HG02642 (cell line): ENCODE results near the gene KAT6B.
"Not testable (repeated sequence)": the region's sequence is repeated elsewhere in the genome, so short reads cannot be mapped to it uniquely, and the experiment has no call there.

Experiments used
- ATAC-seq: cut with Tn5 transposase; IDR thresholded peaks from one replicate; pipeline ENCODE4 v1.9.1; 2021; ENCODE audit warnings: mild to moderate bottlenecking; ENCODE audit not compliant: unreplicated experiment, poor library complexity

Gene KAT6B

DNA sequence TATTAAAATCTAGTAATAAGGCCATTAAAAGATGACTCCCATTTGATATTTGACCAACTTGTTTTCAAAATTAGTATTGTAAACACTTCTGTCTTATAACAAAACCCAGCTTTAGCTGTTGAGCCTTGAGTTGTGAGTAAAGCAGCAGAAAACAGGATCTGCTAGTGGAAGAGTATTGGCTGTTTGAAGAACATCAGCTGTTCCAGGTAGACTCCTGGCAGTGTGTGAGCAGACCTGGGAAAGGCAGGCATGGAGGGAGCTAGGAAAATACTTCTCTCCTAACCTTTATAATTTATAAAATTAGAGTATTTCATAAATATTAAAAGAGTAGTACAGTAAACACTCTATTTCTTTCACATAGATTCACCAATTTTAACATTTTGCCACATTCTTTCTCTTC, 29.0 kb downstream of the KAT6B start:
- no peak for ATAC-seq

DNA sequence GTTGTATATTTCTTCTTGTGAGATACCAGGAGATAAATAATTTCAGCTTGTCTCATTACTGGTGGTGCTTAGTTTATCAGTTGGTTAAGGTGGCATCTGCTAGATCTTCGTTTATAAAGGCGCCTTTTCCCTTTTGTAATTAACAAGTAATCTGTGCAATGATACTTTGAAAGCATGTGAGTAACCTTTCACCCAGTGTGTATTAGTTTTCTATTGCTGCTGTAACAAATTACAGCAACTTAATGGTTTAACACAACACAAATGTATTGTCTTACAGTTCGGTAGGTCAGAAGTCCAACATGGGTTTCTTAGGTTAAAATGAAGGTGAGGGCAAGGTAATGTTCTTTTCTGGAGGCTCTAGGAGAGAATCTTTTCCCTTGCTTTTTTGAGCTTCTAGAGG, 30.5 kb downstream of the KAT6B start:
- ATAC-seq = no peak

DNA sequence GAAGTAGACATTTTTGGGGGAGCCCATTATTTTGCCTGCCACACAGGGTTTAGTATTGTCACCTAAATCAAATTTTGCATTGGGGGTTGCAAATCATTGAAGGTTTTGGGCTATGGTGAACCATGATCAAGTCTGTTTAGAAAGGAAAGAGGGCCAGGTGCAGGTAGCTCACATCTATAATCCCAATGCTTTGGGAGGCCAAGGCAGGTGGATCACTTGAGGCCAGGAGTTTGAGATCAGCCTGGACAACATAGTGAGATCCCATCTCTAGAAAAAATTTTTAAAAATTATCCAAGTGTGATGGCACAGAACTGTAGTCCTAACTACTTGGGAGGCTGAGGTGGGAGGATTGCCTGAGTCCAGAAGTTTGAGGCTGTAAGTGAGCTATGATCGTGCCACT, 31.2 kb downstream of the KAT6B start:
- no peak for ATAC-seq

DNA sequence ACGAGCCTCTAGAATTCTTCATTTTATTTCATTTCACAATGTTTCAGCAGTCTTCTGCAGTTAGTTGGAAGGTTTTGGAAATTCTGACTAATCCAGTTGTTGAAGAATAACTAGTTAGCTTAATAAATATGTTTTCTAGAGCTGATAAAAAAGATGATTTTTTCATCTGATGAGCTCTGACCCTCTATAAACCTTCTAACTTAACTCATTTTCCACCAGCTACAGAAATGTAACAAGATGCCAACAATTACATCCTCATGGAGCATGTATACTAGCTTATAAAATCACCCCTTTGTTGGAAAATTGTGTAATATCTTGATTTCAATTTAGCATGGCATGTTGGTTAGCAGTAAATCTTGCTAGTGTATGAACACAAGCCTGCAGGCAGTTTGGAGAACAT, 33.1 kb downstream of the KAT6B start:
- ATAC-seq = no peak

DNA sequence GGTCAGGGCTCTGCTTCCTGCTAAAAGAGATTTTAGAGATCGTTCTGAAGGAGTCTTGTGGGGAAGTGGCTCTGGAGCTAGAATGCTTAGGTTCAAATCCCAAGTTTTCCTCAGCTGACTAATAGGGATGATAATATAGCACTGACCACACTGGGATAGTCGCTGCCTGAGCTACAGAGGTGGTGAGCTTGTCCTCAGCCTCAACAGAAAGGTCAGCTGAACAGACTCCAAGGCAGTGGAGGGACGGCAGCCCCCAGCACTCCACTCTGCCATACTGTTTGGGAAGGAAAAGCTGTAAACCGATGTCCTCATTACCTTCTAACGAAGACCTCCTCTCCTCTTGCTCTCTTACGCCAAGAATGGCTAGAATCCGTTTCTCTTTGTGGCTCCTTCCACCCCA, 36.2 kb downstream of the KAT6B start:
- ATAC-seq = no peak

DNA sequence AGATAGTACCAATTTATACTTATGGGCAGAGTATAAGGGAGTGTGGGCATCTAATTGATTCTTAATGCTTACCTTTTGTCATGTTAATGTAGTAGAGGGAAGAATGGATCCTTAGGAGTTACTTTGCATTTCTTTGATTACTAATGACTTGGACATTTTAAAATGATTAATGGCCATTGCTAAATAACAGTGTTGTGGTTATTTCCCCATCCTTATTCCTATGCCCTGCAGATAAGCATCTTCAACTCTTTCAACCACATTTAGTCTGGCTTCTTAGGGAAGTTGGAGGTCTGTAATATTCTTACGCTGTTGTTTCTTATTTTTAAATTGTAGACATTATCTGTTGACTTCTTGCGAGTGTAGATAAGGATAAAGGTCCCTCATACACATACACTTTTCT, 37.2 kb downstream of the KAT6B start:
- ATAC-seq = no peak

DNA sequence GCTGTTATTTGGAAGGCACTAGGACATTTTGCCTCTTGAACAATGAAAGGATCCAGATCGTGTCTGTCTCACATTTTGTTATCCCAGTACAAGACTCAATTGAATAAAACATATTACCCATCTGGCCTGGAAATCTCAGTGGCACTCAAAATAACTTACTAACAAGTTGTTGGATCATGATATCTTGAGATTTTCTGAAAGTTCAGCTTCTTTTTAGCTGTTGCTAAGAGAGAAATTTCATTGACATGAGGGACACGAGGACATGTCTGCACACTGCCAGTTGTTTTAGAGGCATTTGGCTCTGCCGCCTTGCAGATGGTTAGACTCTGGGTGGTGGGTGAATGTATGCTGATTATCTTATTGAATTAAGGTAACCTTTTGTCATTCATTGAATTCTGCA, 41.0 kb downstream of the KAT6B start:
- ATAC-seq = no peak

DNA sequence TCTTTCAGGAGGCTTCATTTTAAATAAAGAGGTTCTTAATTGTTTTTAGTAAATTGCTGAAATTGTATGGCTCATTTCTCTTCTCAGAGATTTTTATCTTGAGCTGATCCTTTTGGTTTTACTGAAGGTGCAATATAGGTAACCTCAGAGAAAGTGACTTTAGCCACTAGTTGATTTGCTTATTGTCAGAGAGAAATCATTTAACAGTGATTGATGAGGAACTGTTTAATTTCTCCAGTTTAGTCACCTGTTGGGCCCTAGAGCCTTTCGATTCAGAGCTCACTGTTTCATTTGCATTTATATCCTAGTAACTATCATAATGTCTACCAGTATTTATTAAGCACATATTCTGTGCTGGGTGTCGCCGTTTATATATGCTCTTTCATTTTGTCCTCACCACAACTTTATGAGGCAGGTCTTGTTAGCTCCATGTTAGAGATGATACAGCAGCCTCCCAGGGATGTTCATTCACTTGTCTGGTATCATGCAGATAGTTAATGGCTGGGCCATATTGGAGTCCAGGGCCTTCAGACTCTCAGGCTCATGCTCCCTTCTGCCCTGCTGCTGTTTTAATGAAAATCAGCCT, 42.1 kb downstream of the KAT6B start:
- ATAC-seq = no peak

DNA sequence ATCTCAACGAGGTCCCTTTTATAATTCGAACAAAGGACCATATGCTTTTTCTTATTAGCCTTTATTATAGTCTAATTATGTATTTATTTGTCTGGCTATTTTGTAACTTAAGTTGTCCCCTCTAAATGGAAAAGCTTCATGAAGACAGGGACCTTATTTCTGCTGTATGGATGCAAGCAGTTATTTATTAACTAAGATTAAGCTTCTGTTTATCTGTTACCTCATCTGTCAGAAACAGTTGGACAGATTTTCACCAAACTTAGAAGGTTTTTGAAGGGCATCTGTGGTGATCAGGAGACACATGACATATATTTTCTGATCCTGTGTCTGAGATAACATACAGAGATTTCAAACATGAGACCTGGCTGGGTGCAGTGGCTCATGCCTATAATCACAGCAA, 43.2 kb downstream of the KAT6B start:
- ATAC-seq = no peak

DNA sequence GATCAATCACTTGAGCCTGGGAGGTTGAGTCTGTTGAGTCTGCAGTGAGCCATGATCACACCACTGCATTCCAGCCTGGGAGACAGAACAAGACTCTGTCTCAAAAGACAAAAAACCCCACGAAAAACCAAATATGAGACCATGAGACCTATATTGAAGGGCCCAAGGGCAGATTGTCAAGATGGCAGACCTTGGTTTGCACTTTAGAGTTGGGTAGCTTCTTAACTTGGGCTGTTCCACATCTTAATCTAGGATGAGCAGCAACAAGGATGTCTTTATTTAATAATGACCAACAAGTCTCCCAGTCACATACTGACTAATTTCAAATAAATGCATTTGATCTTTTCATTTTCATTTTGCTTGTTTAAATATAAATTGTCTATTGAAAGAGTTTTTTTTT, 43.8 kb downstream of the KAT6B start:
- no peak for ATAC-seq

DNA sequence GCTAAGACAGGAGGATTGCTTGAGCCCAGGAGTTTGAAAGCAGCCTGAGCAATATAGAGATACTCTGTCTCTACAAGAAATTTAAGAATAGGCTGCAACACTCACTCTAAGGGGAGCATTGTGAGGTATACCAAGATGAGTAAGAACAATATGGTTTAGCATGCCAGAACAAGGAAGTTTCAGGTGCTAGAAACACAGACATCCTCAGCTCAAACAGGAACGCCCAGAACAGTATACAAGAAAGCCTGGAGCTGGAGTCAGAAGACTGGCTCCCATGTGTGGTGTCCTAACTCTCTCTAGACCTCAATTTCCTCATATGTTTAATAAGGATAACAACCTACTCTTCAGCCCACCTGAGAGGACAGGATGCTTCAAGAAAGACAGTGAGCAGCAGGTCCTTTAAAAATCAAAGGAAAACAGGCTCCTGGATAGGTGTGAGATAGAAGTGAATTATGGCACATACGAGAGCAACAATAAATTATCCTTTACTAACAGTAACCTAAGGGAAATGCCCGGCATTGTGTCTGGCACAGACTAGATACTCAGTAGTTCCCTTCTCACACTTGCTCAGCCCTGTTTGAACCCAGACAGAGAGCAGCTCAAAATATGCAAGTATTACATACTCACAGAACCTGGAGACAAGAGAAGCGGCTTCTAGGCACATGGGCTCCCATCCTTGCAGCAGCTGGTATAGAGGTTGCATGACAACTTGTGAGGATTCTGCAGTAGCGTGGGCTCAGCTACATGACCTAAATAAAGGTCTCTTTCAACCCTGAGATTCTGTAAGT, 45.4 kb downstream of the KAT6B start:
- ATAC-seq = peak; percentile 86

DNA sequence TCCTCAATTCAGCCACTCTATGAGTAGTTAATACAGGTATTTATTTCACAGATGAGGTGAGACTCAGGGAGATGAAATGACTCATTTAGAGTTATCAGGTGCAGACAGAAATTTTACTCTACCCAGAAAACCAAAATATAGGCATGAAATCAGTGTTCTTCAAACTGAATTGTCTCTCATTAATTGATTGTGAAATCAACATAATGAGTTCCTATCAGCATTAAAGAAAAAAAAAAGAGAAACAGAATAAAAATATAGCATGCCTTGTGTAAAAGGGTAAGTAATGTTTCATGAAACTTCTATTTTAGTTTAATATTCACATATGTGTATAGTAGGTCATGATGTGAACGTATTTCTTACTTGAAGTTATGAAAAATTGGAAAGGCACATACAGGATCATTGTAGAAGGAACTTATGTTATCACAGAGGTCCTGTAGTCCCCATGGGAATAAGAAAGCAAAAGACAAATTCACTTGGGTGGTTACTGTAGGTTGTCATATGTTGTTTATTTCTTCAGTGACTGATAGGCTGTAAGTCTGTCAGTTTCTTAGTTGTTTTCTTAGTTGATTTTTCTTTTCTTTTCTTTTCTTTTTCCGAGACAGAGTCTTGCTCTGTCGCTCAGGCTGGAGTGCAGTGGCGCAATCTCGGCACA, 47.5 kb downstream of the KAT6B start:
- no peak for ATAC-seq

DNA sequence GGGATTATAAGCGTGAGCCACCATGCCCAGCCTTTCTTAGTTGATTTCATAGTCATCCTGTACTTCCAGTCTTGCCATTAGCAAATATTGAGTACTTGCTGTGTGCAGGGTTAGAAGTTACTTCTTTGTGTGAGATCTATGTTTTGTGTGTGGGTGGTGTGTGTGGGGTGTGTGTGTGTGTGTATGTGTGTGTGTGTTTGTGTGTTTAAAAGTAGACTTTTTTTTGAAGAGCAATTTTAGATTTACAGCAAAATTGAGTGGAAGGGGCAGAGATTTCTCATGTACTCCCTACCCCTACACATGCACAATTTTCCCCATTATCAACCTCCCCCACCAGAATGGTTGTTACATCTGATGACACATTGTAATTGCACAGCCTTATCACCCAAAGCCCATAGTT, 48.2 kb downstream of the KAT6B start:
- no peak for ATAC-seq

DNA sequence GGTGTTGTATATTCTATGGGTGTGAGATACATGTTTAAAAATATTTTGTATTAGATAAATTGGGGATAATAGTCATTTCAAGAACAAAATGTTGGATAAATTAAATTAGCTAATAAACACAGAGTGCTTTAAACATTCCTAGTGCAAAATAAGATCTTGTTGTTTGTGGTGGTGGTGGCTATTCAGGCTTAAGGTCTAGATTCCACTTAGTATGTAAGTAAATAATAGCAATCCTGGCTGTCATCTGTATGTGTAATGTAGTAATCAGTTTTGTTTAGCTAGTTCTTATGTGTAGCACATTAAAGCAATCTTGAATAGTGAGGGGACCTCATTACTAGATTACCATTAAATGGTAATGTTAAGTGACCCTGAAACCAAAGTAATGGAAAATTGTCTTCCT, 48.7 kb downstream of the KAT6B start:
- no peak for ATAC-seq

DNA sequence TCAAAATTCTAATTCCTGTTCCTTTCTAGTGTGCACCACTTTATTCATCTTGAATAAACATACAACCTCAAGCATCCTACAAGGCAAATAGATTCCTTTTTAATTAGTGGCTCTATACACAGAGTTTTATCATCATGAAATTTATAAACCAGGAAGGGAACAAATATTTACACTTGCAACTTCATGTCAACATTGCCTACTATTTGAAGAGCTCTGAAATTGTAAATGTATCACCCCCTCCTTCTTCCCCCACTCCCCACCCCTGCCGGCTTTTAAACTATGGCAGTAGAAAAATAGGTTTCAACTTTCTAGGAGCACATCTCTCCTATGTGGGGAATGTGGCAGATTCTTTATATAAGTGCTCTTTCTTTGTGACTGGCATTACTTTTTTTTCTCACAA, 49.6 kb downstream of the KAT6B start:
- no peak for ATAC-seq

DNA sequence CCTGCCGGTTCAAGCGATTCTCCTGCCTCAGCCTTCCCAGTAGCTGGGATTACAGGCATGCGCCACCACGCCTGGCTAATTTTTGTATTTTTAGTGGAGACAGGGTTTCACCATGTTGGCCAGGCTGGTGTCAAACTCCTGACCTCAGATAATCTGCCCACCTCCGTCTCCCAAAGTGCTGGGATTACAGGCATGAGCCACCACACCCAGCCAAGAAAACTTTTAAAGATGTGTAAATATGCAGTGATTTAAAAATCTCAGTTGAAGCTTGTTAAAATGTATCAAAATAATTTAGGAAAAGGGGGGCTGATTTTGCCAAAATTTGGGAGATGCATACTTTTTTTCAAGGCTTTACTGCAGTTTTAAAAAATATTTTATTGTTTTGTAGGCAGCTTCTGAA, 50.7 kb downstream of the KAT6B start:
- ATAC-seq = not testable (repeated sequence)

DNA sequence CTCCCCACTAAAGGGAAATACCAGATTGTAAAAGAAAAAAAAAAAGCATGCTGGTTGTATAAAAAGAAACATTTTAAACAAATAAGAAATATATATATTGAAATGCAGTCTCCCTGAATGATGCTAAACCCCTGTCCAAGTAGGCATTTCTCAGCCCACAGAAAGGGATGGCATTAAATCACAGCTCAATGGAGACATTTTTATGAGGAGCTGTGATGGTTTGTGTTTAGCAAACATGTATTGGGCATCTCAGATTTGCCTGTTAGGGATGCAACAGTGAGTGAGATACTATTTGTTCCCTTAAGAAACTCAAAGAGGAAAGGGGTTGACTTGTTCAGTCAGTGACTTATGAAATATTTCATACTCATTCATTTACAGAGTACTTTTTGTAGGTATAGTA, 51.5 kb downstream of the KAT6B start:
- ATAC-seq = no peak

DNA sequence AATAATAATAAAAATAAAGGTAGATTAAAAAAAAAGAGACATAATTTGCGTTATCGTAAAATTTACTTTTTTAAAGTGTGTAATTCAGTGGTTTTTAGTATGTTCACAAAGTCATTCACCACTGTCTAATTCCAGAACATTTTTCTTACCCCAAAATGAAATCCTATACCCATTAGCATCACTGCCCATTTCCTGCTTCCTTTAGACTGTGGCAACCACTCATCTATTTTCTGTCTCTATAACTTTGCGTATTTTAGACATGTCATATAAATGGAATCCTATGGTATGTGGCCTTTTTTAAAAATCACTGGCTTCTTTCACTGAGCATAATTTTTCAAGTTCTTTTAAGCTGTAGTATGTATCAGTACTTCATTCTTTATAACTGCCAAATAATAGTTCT, 53.6 kb downstream of the KAT6B start:
- ATAC-seq = no peak

DNA sequence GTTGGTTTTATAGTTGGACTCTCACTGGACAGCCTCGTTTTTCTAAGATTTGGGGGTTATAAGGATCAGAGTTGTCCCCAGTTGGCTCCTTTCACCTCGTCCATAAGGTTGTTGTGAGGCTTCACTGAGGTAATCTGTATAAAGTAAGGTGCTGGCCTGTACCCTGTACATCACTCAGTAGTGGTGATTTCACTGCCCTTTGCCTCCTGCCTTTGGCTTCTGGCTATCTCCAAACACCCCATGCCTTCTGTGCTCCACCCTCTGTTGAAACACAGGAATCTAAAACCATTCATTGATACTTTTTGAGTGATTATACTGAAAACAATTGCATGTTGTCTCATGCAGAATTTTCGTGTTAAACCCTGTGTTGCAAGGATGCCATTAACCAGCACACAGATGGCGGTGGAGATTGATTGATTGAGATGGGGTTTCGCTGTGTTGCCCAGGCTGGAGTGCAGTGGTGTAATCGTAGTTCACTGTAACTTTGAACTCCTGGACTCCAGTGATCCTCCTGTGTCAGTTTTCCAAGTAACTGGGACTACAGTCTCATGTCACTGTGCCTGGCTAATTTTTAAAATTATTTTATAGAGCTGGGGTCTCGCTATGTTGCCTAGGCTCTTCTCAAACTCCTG, 55.0 kb downstream of the KAT6B start:
- ATAC-seq = no peak

DNA sequence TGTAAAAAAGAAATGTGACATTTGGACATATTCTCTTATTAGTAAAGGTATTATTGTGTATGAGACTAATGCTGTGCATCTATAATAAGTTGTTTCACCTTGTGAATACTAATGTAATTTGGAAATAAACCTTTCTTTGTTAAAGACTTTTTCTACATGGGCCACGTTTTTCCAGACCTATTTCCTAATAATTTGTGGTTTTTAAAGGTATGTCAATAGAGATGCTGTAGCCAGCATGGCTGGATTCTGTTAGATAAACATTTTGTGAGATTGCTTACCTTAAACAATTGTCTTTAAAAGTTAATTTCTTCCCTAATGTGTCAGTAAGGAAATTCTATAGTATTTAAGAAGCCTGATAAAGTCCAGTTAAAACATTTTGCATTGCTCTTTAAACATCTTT, 56.0 kb downstream of the KAT6B start:
- ATAC-seq = no peak

DNA sequence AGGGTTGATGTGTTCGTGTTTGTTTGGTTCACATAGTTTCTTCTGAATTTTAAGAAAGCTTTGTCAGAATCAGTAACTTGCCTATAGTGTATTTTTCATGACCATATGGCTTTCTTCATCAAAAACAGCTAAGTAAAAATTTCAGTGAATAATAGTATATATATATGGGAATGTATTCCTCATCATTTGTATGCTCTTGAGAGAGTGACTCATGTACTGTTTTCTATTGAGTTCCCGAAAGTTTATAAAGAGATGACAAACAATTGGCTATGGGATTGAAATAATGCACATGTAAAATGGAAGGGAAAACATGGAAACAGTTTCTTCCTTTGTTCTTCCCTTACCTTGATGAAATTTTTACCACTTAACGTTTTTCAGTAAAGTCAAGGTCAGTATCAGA, 56.4 kb downstream of the KAT6B start:
- ATAC-seq = no peak
